Lower leg skin (tissue), 3 donors: ENCODE results near the gene MEGF6.

Source experiments
- POLR2A ChIP-seq, 2 donors: fragments of 450-650 bp; IDR thresholded peaks; one replicate each; pipeline ENCODE4 v1.6.1; 2016 to 2017; ENCODE audit warnings: antibody characterized with exemption in 2 of 2, mild to moderate bottlenecking in 1 of 2, moderate library complexity in 1 of 2
- TF ChIP-seq, protein P1 (sequence below), 3 donors: fragments of 450-650 bp; IDR thresholded peaks; one replicate each; pipeline ENCODE4 v1.5.1; 2016; ENCODE audit warnings: antibody characterized with exemption in 3 of 3, mild to moderate bottlenecking in 3 of 3, moderate library complexity in 2 of 3

DNA sequence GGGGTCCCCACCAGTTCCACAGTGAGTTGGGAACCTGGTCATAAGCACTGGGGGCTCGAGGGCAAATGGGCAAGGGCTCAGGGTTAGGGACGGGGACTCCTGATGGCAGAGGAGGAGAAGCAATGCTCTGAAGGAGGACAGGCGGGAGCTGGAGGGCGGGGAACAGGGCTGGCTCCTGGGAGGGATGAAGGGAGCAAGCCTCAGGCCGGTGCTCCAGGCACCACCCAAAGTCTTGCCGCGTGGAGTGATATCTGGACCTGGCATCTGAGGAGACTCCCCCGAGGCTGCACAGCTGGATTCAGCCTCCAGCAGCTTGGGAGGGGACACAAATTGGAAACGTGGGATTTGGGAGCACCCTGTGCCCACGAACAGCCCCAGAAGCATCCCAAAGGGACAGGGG lies 11.0 kb downstream of the MEGF6 start:
- TF ChIP-seq, protein P1, sequence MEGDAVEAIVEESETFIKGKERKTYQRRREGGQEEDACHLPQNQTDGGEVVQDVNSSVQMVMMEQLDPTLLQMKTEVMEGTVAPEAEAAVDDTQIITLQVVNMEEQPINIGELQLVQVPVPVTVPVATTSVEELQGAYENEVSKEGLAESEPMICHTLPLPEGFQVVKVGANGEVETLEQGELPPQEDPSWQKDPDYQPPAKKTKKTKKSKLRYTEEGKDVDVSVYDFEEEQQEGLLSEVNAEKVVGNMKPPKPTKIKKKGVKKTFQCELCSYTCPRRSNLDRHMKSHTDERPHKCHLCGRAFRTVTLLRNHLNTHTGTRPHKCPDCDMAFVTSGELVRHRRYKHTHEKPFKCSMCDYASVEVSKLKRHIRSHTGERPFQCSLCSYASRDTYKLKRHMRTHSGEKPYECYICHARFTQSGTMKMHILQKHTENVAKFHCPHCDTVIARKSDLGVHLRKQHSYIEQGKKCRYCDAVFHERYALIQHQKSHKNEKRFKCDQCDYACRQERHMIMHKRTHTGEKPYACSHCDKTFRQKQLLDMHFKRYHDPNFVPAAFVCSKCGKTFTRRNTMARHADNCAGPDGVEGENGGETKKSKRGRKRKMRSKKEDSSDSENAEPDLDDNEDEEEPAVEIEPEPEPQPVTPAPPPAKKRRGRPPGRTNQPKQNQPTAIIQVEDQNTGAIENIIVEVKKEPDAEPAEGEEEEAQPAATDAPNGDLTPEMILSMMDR (IDR thresholded peaks at IDR 0.05), result no peak
- TF ChIP-seq POLR2A (IDR thresholded peaks at IDR 0.05), result no peak
